Duodenal mucosa (tissue), 2 donors: ENCODE measurements around the gene ATP2A2.

Experiments
- H3K27ac ChIP-seq: one replicate; pipeline ENCODE4 v1.7.0; 2013; ENCODE audit warnings: low read depth, low read length
- H3K27me3 ChIP-seq, 2 donors: one replicate each; pipeline ENCODE4 v1.7.0; 2013; ENCODE audit warnings: low read length in 2 of 2, control low read depth in 1 of 2; ENCODE audit not compliant: insufficient read depth in 2 of 2, control insufficient read depth in 1 of 2
- H3K36me3 ChIP-seq, 2 donors: one replicate each; pipeline ENCODE4 v1.7.0; 2013; ENCODE audit warnings: low read length in 2 of 2, control low read depth in 1 of 2; ENCODE audit not compliant: insufficient read depth in 2 of 2, control insufficient read depth in 1 of 2
- H3K4me1 ChIP-seq, 2 donors: one replicate each; pipeline ENCODE4 v1.7.0; 2013; ENCODE audit warnings: low read length in 2 of 2, control low read depth in 1 of 2; ENCODE audit not compliant: insufficient read depth in 2 of 2, control insufficient read depth in 1 of 2
- H3K4me3 ChIP-seq, 2 donors: one replicate each; pipeline ENCODE4 v1.7.0; 2013; ENCODE audit warnings: low read length in 2 of 2, low read depth in 1 of 2
- H3K9ac ChIP-seq, 2 donors: one replicate each; pipeline ENCODE4 v1.7.0; 2013; ENCODE audit warnings: low read length in 2 of 2, low read depth in 1 of 2
- H3K9me3 ChIP-seq, 2 donors: one replicate each; pipeline ENCODE4 v1.7.0; 2013; ENCODE audit warnings: low read length in 2 of 2, control low read depth in 1 of 2; ENCODE audit not compliant: control insufficient read depth in 1 of 2

The ATP2A2 gene

DNA sequence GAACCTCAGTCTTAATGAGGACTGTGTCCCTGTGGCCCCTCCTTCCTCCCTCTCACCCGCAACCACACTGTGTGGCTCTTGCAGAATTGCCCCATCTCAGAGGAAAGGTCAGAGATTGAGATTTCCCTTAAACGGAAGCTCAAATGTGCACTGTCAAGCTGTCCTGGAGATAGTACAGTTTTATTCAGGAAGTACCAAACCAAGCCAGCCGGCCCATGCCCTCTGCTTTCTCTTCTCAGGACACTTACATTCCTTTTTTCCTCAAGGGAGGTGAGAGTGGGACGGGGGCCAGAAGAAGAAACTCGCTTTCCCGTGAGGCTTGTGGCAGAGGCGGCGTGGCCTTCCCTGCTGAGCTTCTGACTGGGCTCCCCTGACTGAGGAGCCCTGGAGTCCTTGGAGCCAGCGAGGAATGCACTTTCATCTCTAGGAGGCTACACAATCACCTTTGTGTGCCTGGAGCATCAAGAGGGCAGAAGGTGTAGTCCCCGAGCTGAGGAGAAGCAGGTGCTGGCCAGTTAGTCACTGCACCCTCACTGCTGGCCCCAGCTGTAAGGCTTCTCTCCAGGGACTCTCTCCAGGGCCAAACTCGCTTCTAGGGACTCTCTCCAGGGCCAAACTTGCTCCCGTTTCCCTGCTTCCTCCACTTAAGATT lies 24.1 kb upstream of the ATP2A2 start:
- no peaks in the 10 kb centered on the region for H3K36me3 ChIP-seq
- H3K9me3 ChIP-seq, result no peaks in the 10 kb centered on the region
- no peak overlapping the region for H3K27ac ChIP-seq
- H3K27me3 ChIP-seq, result no peaks in the 10 kb centered on the region
- peaks cover 8 to 24% of the 10 kb centered on the region in 2 donors for H3K4me1 ChIP-seq
- peak overlapping the region in 1 of 2 donors; percentile 20 for H3K4me3 ChIP-seq
- peak overlapping the region in 1 of 2 donors; percentile 43 for H3K9ac ChIP-seq

DNA sequence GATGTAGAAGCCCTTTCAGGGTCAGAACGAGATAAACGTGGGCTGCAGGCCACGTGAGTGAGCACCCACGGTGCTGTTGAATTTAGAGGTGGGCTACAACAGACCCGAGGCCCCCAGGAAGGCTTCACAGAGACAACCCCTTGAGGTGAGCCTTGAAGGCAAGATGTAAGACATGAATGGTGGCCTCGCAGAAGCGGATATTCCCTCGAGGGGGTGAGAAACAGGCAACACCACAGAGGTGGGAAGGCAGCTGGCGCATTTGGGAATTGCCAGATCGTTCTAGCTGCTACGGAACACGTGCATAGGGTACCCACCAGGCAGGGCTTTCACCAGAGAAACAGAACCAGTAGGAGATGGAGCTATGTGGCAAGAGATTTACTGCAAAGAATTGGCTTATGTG lies 22.6 kb upstream of the ATP2A2 start:
- Histone ChIP-seq H3K9me3 (no peaks in the 10 kb centered on the region), H3K27me3 (no peaks in the 10 kb centered on the region), H3K27ac (no peak overlapping the region), H3K4me3 (no peak overlapping the region), H3K36me3 (no peaks in the 10 kb centered on the region), H3K9ac (no peak overlapping the region), H3K4me1 (peaks cover 8 to 14% of the 10 kb centered on the region in 2 donors)

DNA sequence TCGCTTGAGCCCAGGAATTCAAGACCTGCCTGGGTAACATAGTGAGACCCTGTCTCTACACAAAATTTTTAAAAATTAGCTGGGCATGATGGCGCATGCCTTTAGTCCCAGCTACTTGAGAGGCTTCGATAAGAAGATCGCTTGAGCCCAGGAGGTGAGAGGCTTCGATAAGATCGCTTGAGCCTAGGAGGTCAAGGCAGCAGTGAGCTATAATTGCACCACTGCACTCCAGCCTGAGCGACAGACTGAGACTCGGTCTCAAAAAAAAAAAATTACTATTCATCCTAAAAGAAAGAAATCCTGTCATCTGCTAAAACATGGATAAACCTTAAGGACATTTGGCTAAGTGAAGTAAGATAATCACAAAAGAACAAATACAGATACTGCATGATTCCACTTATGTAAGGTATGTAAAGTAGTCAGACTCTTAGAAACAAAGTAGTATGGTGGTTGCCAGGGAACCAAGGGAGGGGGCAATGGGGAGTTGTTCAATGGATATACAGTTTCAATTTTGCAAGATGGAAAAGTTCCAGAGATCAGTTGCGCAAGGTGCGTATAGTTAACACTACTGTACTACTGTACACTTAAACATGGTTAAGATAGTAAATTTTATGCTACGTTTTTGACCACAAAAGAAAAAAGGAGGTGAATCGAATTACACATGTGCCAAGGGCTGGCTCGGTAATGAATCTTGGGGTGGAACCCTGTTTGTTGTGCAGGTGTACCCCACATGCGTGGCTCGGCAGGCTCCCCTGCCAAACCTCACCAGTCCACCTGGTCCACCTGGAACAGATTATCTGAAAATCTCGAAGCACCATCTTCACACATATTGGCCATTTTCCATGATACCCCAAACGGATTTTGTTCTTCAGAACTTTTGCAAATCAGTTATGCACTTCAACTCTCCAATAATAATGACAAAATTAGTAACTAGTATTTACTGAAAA lies 18.3 kb upstream of the ATP2A2 start:
- H3K4me3 ChIP-seq, result no peak overlapping the region
- H3K27ac ChIP-seq, result no peak overlapping the region
- H3K27me3 ChIP-seq, result no peaks in the 10 kb centered on the region
- H3K9ac ChIP-seq, result no peak overlapping the region
- no peaks in the 10 kb centered on the region for H3K36me3 ChIP-seq
- no peaks in the 10 kb centered on the region for H3K9me3 ChIP-seq
- H3K4me1 ChIP-seq, result peaks cover 9 to 10% of the 10 kb centered on the region in 2 donors

DNA sequence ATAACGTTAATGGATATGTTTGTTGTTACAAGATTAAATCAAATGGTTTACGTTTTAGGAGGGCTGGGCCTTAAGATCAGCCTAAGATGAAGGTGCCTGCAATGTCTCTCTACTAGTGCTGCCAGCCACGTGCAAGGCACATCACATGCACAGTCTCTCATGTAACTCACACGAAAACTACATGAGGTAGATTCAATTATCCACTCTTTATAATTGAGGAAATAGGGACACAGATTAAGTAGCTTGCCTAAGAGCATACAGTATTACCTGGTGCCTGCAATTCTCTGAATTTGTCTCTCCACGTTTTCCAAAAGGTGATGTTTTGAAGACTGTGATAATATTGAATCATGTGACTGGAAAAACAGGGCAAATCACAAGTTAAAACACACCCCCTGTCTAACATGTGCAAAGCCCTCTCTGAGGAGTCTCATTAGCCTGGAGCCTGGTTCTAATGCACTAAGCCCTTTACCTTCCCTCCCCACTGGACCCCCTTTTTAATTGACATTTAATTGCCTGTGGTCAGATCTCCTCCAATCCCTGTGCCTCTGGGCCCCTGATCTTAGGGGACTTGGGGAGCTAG lies 14.6 kb upstream of the ATP2A2 start:
- Histone ChIP-seq H3K36me3 (no peaks in the 10 kb centered on the region), H3K9ac (no peak overlapping the region), H3K4me3 (no peak overlapping the region), H3K4me1 (peaks cover 21 to 30% of the 10 kb centered on the region in 2 donors), H3K27ac (no peak overlapping the region), H3K27me3 (no peaks in the 10 kb centered on the region), H3K9me3 (no peaks in the 10 kb centered on the region)

DNA sequence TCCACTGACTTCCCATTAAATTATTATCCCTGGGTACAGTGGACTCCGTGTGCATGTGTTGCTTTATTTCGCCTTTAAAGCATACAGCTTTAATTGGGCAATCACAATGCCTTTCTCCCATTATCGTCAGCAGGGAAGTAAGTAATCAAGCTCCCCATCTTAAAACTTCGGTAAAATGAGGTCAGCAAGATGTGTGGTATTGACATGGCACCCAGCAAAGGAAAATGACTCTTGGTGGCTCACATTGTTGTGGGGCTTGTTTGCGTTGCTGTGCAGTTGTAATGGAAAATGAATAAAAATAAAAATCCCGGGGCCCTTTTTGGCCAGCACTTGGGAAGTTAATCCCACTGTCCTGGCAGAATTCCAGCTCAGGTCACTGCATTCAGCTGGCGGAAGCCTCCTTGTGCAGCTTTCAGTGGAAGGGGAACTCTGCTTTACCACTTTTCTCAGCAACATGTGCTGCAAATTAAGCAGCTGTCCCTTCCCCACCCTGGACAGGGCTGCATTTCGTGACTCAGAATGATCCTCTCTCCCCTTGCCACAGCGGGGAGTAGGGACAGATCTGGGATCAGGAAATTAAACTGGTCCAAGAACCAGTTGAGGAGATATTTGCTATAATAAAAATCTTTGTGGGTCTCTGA lies 13.9 kb upstream of the ATP2A2 start:
- no peaks in the 10 kb centered on the region for H3K9me3 ChIP-seq
- H3K4me1 ChIP-seq, result peaks cover 21 to 30% of the 10 kb centered on the region in 2 donors
- H3K36me3 ChIP-seq, result no peaks in the 10 kb centered on the region
- H3K9ac ChIP-seq, result peak overlapping the region in 1 of 2 donors; percentile 7
- no peak overlapping the region for H3K27ac ChIP-seq
- H3K27me3 ChIP-seq, result no peaks in the 10 kb centered on the region
- H3K4me3 ChIP-seq, result no peak overlapping the region

DNA sequence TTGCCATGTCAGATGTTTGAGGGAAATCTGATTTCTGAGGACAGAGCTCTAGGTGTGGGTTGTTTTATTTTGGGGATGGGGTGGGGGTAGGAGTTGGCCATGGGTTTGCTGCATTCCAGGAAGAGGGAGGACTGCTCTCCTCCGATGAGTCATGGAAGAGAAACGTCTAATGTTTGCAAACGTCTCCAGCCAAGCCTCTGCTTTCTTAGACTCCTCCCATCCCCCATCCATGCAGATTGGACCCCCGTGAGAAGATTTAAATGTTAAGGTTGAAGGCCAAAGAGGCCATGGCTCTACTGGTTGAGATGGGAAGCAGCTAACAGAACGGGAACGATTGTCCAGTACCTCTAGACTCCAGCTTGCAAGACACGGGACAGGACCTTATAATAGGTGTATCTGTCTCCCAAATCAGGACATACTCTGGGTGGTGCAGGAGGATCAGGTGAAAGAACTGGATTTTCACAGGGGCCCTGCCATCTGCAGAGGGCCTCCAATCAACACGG lies 11.4 kb upstream of the ATP2A2 start:
- no peak overlapping the region for H3K27ac ChIP-seq
- H3K9ac ChIP-seq, result no peak overlapping the region
- peaks cover 21 to 30% of the 10 kb centered on the region in 2 donors for H3K4me1 ChIP-seq
- no peaks in the 10 kb centered on the region for H3K27me3 ChIP-seq
- no peaks in the 10 kb centered on the region for H3K9me3 ChIP-seq
- H3K36me3 ChIP-seq, result no peaks in the 10 kb centered on the region
- H3K4me3 ChIP-seq, result no peak overlapping the region

DNA sequence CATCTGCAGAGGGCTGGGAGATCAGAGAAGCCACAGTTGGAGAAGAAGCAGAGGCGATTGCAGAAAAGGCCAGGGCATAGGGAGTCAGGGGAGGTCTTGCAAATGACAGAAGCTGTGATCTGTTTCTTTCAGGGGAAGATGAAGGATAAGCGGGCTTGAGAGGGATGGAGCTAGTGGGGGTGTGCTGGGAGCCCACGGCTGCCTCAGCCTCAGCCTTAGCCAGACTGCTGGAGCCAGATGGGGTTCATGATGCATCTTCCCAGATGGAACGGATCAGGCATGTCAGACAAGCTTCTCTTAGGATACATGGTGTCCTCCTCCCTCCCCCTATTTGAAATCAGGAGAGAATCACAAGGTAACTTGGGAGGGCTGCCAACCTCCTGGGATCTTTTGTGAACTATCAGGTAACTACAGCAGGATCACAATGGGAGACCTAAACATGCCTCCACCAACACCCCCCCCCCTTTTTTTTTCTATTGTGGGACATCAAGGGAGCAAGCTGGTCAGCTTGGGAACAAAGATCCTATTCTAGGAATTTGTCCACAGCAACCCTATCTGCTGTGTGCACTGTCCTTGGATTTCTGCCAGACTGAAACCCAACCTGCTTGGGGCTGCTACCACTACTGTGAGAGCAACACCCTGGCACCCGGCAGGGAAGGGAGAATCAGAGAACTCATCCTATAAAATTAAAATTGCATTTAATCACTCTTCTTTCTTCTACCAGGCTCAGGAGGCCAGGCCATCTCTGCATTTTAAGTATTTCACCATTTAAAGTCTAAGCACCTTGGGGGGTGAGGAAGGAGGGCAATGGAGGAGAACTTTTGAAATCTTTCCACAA lies 10.7 kb upstream of the ATP2A2 start:
- Histone ChIP-seq H3K27ac (no peak overlapping the region), H3K27me3 (no peaks in the 10 kb centered on the region), H3K4me1 (peaks cover 21 to 30% of the 10 kb centered on the region in 2 donors), H3K9ac (no peak overlapping the region), H3K36me3 (no peaks in the 10 kb centered on the region), H3K4me3 (no peak overlapping the region), H3K9me3 (no peaks in the 10 kb centered on the region)

DNA sequence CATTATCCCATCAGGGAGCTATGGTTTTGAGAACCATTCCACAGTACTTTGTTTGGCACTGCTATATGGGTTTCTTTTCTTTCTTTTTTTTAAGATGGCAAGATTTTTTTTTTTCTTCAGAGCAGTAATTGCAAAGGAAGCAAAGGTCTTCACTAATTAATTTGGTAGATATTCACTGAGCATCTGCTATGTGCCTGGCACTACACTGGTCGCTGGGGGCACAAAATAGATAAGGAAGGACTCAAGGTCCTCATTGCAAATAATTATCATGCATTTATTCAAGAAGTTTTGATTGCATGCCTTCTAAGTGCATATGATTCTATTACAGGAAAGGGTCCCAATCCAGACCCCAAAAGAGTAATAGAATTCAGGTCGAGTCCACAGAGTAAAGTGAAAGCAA lies 10.0 kb upstream of the ATP2A2 start:
- H3K4me3 ChIP-seq, result no peak overlapping the region
- H3K9me3 ChIP-seq, result no peaks in the 10 kb centered on the region
- H3K9ac ChIP-seq, result no peak overlapping the region
- H3K4me1 ChIP-seq, result peaks cover 21 to 30% of the 10 kb centered on the region in 2 donors
- H3K27ac ChIP-seq, result no peak overlapping the region
- H3K27me3 ChIP-seq, result no peaks in the 10 kb centered on the region
- H3K36me3 ChIP-seq, result no peaks in the 10 kb centered on the region

DNA sequence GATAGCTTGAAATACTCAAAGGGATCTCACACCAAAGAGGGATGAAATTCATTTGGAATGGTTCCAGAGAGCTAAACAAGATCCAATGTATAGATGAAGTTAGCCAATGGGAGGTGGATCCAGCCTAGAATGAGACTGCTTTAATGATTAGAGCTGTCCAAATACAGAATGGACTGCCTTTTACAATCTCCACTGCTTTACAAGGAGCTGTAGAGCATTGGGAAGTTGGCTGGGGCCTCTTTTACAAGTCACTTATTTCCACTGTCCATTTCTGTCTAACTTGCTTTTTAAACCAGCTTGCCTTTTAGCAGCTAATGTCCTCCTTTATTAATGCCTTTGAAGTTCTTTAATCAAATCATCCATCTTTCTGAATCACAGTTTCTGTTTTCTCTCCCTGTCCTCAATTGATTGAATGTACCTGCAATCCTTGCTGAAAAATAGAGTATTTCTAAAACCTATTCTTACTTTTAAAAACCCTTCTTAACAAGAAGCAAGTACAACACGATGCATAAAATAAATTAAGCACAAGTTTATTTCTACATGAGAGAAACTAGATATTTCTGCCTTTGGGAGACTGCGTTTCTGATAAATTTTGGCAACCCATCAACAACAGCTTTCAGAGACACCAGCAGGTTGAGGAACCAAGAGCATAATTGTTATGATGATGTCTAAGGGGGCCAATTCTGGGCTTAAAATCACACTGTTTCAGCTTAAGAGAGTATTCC lies 3.4 kb upstream of the ATP2A2 start:
- peaks cover 6 to 10% of the 10 kb centered on the region in 2 donors for H3K4me1 ChIP-seq
- no peaks in the 10 kb centered on the region for H3K9me3 ChIP-seq
- no peak overlapping the region for H3K9ac ChIP-seq
- no peak overlapping the region for H3K4me3 ChIP-seq
- no peaks in the 10 kb centered on the region for H3K36me3 ChIP-seq
- H3K27ac ChIP-seq, result no peak overlapping the region
- no peaks in the 10 kb centered on the region for H3K27me3 ChIP-seq
